ENCODE results near the gene ETNK2.

DNA sequence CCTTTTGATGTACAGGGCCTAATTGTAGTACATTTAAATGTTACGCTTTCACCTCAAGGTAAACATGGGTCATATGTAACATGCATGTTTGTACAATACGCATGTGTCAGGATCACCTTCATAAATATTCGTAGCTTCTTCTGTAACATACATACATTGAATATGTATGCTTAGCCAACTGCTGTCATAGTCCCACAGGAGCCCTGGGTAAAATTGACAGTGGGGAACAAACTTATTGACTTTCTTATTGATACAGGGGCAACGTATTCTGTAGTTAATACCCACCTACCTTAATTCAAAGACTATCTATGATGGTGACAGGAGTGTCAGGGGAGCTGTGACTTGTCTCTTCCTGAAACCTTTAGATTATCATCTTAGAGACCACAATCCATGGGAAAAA lies 18.0 kb upstream of the ETNK2 start:
- TF ChIP-seq, protein P1, sequence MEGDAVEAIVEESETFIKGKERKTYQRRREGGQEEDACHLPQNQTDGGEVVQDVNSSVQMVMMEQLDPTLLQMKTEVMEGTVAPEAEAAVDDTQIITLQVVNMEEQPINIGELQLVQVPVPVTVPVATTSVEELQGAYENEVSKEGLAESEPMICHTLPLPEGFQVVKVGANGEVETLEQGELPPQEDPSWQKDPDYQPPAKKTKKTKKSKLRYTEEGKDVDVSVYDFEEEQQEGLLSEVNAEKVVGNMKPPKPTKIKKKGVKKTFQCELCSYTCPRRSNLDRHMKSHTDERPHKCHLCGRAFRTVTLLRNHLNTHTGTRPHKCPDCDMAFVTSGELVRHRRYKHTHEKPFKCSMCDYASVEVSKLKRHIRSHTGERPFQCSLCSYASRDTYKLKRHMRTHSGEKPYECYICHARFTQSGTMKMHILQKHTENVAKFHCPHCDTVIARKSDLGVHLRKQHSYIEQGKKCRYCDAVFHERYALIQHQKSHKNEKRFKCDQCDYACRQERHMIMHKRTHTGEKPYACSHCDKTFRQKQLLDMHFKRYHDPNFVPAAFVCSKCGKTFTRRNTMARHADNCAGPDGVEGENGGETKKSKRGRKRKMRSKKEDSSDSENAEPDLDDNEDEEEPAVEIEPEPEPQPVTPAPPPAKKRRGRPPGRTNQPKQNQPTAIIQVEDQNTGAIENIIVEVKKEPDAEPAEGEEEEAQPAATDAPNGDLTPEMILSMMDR (IDR thresholded peaks at IDR 0.05), result no peak
- TF ChIP-seq EP300 (IDR thresholded peaks at IDR 0.05), result no peak
